HG03442 (cell line): ENCODE data around the gene GOLGA6L6.
"Not testable (repeated sequence)": the region's sequence is repeated elsewhere in the genome, so short reads cannot be mapped to it uniquely, and the experiment has no call there.

Experiments used
- ATAC-seq: cut with Tn5 transposase; IDR thresholded peaks from one replicate; pipeline ENCODE4 v1.9.1; 2021; ENCODE audit warnings: mild to moderate bottlenecking, moderate library complexity; ENCODE audit not compliant: unreplicated experiment

GOLGA6L6 gene, protein sequence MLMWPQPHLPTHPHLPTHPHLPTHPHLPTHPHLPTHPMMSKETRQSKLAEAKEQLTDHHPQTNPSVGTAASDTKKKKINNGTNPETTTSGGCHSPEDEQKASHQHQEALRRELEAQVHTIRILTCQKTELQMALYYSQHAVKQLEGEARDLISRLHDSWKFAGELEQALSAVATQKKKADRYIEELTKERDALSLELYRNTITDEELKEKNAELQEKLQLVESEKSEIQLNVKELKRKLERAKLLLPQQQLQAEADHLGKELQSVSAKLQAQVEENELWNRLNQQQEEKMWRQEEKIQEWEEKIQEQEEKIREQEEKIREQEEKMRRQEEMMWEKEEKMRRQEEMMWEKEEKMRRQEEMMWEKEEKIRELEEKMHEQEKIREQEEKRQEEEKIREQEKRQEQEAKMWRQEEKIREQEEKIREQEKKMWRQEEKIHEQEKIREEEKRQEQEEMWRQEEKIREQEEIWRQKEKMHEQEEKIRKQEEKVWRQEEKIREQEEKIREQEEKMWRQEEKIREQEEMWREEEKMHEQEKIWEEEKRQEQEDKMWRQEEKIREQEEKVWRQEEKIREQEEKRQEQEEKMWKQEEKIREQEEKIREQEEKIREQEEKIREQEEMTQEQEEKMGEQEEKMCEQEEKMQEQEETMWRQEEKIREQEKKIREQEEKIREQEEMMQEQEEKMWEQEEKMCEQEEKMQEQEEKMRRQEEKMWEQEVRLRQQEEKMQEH

DNA sequence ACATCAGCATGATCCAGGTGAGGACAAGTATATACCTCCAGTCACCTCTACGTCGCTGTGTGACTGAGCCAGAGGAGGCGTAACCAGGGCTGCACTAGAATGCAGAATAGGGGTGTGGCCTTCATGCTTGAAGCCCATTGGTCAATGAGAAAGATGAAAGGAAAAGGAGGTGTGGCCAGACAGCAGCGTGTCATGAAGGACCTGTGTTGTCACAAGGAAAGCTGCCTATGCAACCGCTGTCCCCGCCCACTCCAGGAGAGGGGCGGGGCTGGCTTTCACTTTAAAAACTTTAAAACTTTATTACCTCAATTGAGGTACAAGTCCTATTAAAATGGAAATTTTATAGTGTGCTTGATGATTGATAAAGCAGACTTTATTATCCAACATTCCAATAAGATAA is at the start of gene GOLGA6L6:
TSS of gene GOLGA6L6 (minus strand) at position 101 of the 400 bp plus-strand sequence. CDS start at position 10, 91 bp downstream.
- ATAC-seq = not testable (repeated sequence)

DNA sequence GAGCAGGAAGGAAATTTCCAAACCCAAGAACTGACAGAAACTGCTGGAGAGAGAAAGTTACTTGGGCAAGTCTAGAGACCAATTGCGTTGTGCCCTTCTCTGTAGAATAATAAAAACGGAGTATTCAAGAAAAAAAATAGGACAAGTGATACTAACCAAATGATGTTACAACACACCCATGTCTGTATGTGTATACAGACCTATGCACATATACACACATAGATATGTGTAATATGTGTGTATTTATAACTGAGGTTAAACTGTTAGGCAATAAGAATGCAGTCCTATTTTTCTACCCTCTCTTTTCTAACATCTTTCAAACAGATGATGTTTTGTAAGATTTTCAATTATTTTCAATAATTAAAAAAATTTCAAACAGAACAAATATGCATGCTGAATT is 48.5 kb upstream of the GOLGA6L6 start:
- ATAC-seq = not testable (repeated sequence)

DNA sequence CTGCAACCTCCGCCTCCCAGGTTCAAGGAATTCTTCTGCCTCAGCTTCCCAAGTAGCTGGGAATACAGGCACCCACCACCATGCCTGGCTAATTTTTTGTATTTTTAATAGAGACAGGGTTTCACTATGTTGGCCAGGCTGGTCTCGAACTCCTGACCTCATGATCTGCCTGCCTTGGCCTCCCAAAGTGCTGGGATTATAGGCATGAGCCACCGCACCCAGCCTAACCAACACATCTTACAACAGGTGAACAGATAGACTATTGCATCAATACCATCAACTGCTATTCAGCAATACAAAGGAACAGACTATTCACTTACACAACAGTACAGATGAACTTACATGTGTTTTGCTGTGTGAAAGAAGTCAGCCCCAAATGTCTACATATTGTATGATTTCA is 45.2 kb upstream of the GOLGA6L6 start:
- not testable (repeated sequence) for ATAC-seq

DNA sequence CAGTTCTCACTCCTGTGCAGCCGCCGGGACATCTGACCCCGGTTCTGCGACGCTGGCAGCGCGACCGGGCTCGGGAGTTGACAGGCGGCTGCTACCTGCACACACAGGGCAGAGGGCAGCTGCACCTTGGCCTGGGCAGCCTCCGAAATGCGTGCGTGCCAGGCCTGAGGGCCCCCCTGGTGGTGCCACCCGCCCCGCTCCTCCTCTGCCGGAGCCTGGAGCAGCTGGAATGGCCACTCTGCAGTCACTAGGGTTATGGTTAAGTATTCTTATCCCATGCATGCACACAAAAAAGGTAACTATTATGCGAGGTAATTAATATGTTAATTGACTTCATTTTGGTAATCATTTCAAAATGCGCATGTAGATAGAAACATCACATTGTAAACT is 41.1 kb upstream of the GOLGA6L6 start:
- ATAC-seq = not testable (repeated sequence)

DNA sequence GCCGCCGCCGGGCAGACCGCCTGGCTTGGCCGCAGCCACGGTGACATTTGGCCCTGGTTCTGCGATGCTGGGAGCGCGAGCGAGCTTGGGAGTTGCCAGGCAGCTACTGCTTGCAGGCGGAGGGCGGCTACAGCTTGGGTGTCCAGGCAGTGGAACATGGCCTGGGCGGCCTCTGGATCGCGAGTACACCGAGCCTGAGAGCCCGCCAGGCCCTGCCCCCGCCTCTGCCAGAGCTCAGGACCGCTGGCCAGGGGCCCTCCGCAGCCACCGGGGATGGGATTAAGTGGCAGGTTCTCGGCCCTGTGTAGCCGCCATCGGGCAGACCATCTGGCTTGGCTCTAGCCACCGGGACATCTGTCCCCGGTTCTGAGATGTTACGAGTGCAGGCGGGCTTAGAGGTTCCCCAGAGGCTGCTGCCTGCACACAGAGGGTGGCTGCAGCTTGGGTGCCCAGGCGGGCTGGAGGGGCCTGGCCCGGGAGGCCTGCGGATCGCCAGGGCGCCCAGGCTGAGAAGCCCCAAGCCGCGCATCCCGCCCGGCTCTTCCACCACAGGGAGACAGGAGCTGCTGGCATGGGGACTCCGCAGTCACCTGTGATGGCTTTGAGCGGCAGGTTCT is 40.6 kb upstream of the GOLGA6L6 start:
- not testable (repeated sequence) for ATAC-seq

DNA sequence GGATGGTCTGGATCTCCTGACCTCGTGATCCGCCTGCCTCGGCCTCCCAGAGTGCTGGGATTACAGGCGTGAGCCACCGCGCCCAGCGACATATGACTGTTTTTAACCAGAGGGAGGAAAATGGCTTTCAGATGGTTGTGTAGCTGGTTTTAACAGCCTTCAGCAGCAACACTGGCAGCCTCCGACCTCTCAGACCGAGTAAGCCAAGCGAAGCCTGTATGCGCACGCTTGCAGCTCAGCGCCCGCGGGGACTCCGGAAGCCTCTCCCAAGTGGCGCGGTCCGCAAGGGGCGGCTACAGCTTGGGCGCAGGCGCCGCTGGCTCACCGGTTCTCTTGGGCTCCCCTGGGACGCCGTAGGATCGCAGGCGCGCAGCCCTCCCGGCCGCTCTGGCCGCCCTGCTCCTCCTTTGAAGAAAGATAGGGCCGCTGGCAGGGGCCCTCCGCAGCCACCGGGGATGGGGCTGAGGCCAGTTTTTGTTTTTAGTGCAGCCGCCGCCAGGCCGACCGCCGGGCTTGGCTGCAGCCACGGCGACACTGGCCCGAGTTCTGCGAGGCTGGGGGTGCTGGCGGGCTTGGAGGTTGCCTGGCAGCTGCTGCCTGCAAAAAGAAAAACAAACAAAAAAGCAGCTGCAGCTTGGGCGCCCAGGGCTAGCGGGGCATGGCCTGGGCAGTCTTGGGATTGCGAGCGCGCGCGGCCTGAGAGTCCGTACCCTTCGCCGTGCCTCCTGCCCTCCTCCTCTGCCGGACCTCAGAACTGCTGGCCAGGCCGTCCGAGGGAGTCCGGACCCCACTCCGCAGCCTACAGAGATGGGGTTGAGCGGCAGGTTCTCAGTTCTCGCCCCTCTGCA is 39.9 kb upstream of the GOLGA6L6 start:
- not testable (repeated sequence) for ATAC-seq

DNA sequence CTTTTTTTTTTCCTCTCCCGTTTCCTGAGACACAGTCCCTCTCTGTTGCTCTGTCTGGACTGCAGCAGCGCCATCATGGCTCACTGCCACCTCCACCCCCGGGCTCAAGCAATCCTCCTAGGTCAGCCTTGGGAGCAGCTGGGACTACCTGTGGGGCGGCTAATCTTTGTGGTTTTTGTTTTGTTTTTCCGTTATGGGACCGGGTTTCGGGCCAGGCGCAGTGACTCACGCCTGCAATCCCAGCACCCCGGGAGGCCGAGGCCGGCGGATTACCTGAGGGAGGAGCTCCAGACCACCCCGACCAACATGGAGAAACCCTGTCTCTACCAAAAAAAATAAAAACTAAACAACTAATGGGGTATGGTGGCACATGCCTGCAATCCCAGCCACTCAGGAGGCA is 38.1 kb upstream of the GOLGA6L6 start:
- ATAC-seq = not testable (repeated sequence)

DNA sequence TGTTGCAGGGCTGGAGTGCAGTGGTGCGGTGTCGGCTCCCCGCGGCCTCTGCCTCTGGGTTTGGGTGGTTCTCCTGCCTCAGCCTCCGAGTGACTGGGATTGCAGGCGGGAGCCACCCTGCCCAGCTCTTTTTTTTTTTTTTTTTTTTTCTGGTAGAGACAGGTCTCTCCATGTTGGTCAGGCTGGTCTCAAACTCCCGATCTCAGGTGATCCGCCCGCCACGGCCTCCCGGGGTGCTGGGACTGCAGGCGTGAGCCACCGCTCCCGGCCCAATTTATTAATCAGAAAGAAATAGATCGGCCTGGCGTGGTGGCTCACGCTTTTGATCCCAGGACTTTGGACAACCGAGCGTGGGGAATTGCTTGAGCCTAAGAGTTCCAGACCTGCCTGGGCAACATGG is 9.7 kb upstream of the GOLGA6L6 start:
- ATAC-seq = not testable (repeated sequence)

DNA sequence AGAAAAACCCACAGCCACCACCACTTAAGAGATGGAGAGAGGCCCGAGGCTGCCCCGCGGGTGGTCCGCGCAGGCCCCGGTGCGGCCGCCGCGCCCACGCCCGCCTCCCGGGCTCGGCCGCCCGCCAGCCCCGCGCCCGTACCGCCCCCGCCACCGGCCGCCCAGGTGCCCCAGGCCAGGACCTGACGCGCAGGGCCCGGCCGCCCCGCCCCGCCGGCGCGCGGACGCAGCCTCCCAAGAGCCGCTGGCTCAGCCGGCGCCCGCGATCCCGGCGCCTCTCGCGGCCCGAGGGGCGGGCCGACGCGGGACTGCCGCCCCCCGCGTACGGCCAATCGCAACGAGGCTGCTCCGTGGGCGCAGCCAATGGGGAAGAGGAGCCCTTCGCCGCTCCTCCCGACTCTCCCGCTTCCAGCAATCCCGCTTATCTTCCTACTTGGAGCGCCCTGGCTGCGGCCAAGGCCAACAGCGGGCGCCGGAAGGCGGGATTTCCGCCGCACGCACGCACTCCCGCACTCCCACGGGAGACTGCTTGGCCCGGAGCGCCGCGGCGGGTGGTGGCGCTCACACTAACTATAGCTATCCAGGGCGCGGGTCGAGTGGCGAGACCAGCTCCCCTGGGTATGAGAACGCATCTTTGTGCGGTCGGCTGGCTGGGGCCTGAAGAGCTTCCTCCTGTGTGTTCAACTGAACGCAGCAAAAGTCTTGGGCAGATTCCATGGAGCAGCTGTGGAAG is 35.5 kb downstream of the GOLGA6L6 start:
- not testable (repeated sequence) for ATAC-seq

DNA sequence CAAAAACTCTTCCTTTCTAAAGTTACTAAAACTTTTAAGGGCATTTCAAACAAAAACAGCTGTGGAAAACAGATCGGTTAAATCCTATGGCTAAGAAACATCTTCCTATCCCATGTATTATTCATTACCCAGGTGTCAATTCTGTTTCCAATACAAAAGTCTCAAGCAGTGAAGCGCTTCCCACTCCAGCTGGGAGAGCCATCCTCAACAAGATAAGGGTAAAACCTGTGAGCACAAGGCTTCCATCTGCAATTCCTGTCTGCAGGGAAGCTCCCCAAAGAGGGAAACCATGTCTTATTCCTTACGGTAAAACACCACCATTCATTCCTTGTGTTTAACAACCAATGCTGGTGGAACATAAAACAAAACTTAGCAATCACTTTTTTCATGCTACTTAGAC is 38.8 kb downstream of the GOLGA6L6 start:
- ATAC-seq = not testable (repeated sequence)

DNA sequence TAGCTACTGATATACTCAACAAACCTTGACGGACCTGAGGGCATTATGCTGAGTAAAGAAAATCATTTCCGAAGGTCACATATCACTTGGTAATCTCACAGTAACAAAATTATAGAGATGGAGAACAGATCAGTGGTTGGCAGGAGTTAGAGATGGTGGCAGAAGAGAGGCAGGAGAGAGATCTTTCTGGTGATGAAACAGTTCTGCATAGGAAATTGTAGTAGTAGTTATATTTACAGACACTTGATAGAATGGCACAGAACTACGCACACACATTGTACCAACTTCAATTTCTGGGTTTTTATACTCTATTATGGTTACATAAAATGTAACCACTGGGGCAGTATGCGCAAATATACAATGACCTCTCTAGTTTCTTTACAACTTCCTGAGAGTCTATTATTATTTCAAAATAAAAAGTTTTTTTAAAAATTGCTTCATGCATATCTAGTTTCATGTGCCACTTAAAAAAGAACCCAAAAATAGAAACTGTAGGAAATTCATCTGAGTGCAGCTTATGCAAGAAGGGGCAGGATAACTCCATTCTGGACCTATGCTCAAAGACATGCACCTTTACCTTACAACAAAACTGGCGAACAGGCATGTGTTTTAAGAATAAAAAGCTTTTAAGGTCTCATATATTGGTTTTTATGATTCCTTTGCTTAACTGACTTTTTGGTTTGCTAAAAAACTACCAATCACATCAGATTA is 39.9 kb downstream of the GOLGA6L6 start:
- not testable (repeated sequence) for ATAC-seq

DNA sequence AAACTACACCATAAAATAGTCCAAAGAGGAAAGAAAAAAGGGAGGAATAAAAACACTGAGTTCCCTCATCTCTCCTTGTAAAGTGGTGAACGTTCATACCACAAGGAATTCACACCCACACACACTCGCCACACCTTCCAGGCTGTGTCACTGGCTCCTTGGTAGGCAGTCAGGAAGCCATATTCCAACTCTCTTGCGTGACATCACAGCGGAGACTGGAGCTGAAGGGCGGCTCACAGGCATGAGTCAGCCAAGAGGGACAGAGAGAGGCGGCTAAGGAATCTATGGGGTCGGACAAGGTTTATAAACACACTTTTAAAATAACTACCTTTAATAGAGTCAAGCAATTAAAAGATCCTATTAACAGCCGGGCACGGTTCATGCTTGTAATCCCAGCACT is 43.8 kb downstream of the GOLGA6L6 start:
- ATAC-seq = not testable (repeated sequence)

DNA sequence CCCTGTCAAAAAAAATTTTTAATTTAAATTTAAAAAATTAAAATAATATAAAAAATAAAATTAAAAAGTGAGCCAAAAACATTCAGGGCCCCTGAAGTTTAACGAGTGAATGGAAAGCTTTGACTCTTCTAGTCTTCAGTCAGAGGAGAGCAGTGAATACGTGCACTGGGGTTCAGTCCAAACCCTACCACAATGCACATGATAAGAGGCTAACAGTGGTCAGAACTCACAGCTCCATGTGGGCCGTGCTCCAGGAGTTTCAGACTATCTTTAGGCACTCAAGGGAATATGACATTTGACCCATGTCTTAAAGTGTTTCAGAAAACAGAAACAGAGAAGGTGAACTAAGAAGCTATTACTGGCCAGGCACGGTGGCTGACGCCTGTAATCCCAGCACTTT is 48.6 kb downstream of the GOLGA6L6 start:
- not testable (repeated sequence) for ATAC-seq

DNA sequence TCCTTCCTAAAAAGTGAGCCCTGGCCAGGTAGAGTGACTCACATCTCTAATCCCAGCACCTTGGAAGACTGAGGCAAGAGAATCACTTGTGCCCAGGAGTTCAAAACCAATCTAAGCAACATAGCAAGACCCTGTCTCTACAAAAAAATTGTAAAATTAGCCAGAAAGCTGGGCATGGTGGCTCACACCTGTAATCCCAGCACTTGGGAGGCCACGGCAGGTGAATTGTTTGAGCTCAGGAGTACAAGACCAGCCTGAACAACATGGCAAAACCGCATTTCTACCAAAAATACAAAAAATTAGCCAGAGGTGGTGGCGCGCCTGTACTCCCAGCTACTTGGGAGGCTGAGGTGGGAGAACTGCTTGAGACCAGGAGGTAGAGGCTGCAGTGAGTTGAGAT is 49.0 kb downstream of the GOLGA6L6 start:
- ATAC-seq = not testable (repeated sequence)

DNA sequence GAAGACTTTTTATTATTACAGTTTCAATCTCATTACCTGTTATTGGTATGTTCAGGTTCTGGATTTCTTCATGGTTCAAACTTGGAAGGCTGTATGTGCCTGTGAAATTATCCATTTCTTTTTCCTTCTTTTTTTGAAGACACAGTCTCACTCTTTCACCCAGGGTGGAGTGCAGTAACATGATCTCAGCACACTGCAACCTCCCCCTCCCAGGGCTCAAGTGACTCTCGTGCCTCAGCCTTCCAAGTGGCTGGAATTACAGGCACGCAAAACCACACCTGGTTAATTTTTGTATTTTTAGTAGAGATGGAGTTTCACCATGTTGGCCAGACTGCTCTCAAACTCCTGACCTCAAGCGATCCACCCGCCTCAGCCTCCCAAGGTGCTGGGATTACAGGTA is 52.3 kb downstream of the GOLGA6L6 start:
- not testable (repeated sequence) for ATAC-seq
